K562 (cell line): ENCODE data around the gene PPP1R14B. TPM values are rescaled to one million over a fixed set of nuclear protein-coding genes. Genes with fewer than 3 reads are reported as not detected.

Experiments used
- FOSL1 ChIP-seq: fragments of 200-800 bp; sonication (Bioruptor generic); conservative IDR thresholded peaks from 2 replicates; pipeline ENCODE4 v1.6.1; 2016; ENCODE audit warnings: missing genetic modification characterization, missing compliant biosample characterization
- FOXA3 ChIP-seq, 2 experiments: fragments of 450-650 bp in 1 of 2; sonication (generic) in 1 of 2; formaldehyde crosslinking; IDR thresholded peaks in 1 of 2; conservative IDR thresholded peaks in 1 of 2; 2 replicates each; pipeline versions ENCODE4 v1.4.0 to v1.8.0; 2020 to 2022; ENCODE audit warnings: mild to moderate bottlenecking in 2 of 2, missing genetic modification reagents in 1 of 2
- FOXK2 ChIP-seq, 2 experiments: fragments of 450-650 bp; IDR thresholded peaks in 1 of 2; conservative IDR thresholded peaks in 1 of 2; 2 replicates each; pipeline ENCODE4 v1.6.1; 2016; ENCODE audit warnings: low read depth in 2 of 2, mild to moderate bottlenecking in 1 of 2
- JUND ChIP-seq, 2 experiments: IDR thresholded peaks; 2 replicates in 1 of 2; 3 replicates in 1 of 2; pipeline ENCODE4 v1.6.1; 2011; ENCODE audit warnings: borderline replicate concordance in 2 of 2, low read depth in 2 of 2, low read length in 2 of 2, improper control_type of control experiment in 1 of 2, missing biosample characterization in 1 of 2, missing genetic modification characterization in 1 of 2, missing genetic modification reagents in 1 of 2
- KLF16 ChIP-seq: IDR thresholded peaks from 2 replicates; pipeline ENCODE4 v1.6.1; 2016; ENCODE audit warnings: antibody characterized with exemption
- RBM39 ChIP-seq: fragments of 200-400 bp; formaldehyde crosslinking; optimal IDR thresholded peaks from 2 replicates; pipeline ENCODE3; 2018; ENCODE audit warnings: low read depth, low read length
- TEAD2 ChIP-seq: fragments of 450-650 bp; IDR thresholded peaks from 2 replicates; pipeline ENCODE4 v1.6.1; 2016; ENCODE audit warnings: missing genetic modification characterization, control low read depth, missing compliant biosample characterization
- ZBTB33 ChIP-seq: sonication (generic); formaldehyde crosslinking; IDR thresholded peaks from 2 replicates; pipeline ENCODE4 v1.8.1; 2023; ENCODE audit warnings: mild to moderate bottlenecking, missing genetic modification reagents
- ZC3H11A ChIP-seq: IDR thresholded peaks from 2 replicates; pipeline ENCODE4 v1.6.1; 2012; ENCODE audit warnings: low read depth, low read length, improper control_type of control experiment
- ZNF407 ChIP-seq: fragments of 450-650 bp; IDR thresholded peaks from 2 replicates; pipeline ENCODE4 v1.6.1; 2016; ENCODE audit warnings: low read depth
- polyA plus RNA-seq, 8 experiments: library from polyadenylated mRNA; depleted of rRNA in 4 of 8; stranded (reverse) in 5 of 8; unstranded in 3 of 8; fragments of >200 nt; fragmentation: Nextera tagmentation in 2 of 8; fragmentation: Illumina TruSeq in 1 of 8; extraction: Ambion mirVana in 2 of 8; extraction: Trizol in 1 of 8; gene quantifications; 2 replicates each; pipeline versions ENCODE4 v1.2.1 to v1.2.3, GENCODE V29; 2011 to 2014; ENCODE audit warnings: inconsistent platforms in 1 of 8, missing spikeins in 1 of 8
- total RNA-seq, 7 experiments: library from RNA; depleted of rRNA in 6 of 7; stranded (reverse); fragments of >200 nt in 6 of 7; fragmentation: Illumina TruSeq in 2 of 7; extraction: Trizol in 2 of 7; gene quantifications; 2 replicates each; pipeline versions ENCODE4 v1.2.1 to v1.2.3, GENCODE V29; 2011 to 2021; ENCODE audit warnings: low replicate concordance in 1 of 7

PPP1R14B gene
- total and polyA plus RNA-seq, 9 of the 15 experiments (the other 6 are each of a cell fraction or from before 2014, with no cell fraction given): 7.7 to 566 (median 212) TPM

GRCh38 chr11:64245797-64246620 lies 734 bp downstream of the PPP1R14B start (continued):
- peak; percentile 84 for TF ChIP-seq FOSL1 (tag)
- no peak for TF ChIP-seq ZBTB33 (CRISPR knock-in tag)
- TF ChIP-seq ZC3H11A: no peak
- no peak for TF ChIP-seq KLF16
- TF ChIP-seq FOXA3 (CRISPR knock-in tag; conservative IDR thresholded peaks at IDR 0.05 in 1 of 2, IDR thresholded peaks at IDR 0.05 in 1 of 2): no peak
- no peak for TF ChIP-seq TEAD2 (tag)
- TF ChIP-seq JUND (IDR thresholded peaks at IDR 0.05; ENCODE audit: borderline replicate concordance, low read depth, low read length): peak; percentile 84
- TF ChIP-seq JUND (tag; IDR thresholded peaks at IDR 0.05; ENCODE audit: borderline replicate concordance, low read depth, low read length): peak; percentile 66; the same call in 1 of the 3 replicates
- peak in 1 of 2 experiments; percentile 54; a peak in 1 of 4 replicates for TF ChIP-seq FOXK2 (conservative IDR thresholded peaks at IDR 0.05 in 1 of 2, IDR thresholded peaks at IDR 0.05 in 1 of 2; ENCODE audit: low read depth in 2 of 2)
- no peak for TF ChIP-seq ZNF407
- TF ChIP-seq RBM39: no peak
